ENCODE measurements around the gene SPATS2.

SPATS2 gene

DNA sequence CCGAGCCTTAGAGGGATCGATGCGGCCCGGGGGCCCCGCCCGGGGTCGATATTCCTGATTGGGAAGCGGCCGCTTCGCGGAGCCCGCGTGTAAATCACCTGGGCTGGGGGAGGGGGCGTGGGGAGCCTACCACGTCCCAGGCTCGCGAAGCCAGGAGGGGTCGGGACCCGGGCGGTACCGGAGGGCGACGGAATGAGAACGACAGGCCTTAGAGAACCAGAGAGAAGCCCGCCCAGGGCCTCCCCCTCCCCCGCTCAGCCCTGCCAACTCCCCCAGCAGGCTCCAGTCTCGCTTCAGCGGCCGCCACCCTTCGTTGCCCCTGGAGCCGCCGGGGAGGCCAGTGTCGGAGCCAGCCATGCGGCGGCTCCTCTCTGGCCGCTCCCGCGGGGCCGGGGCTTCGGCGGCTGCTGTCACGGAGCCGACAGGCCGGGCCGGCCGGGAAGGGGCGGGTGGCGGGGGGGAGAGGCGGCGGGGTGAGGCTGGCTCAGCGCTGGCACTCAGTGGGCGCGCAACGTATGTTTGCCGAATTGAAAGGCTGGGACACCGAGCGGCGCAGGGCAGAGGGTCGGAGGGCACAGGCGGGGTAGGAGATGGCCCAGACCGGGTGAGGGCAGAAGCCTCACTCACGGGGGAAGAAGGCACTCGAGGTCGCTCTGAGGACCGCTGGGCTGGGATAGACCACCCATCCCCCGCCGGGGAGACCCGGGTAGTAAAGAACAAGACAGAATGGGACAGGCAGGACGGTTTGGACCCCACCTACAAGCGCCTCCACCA lies 22.0 kb upstream of the SPATS2 start (continued):
- TF ChIP-seq SP3 (tag by site-specific recombination; IDR thresholded peaks at IDR 0.05) (no peak), HOXA7 (CRISPR knock-in tag; IDR thresholded peaks at IDR 0.05; ENCODE audit: borderline replicate concordance) (no peak), ZNF585B (tag by site-specific recombination; IDR thresholded peaks at IDR 0.05) (no peak), ZNF777 (tag by site-specific recombination; IDR thresholded peaks at IDR 0.05; ENCODE audit: borderline replicate concordance) (no peak), REPIN1 (tag by site-specific recombination; IDR thresholded peaks at IDR 0.05; ENCODE audit: low read depth) (no peak), ZNF37A (tag by site-specific recombination; IDR thresholded peaks at IDR 0.05) (no peak), KLF10 (tag by site-specific recombination; IDR thresholded peaks at IDR 0.05) (no peak), ZNF830 (tag by site-specific recombination; IDR thresholded peaks at IDR 0.05; ENCODE audit: low read depth) (no peak), ZNF624 (tag by site-specific recombination; IDR thresholded peaks at IDR 0.05) (no peak), ZNF350 (tag by site-specific recombination; IDR thresholded peaks at IDR 0.05) (no peak), KLF8 (tag by site-specific recombination; IDR thresholded peaks at IDR 0.05) (peak; percentile 26; the same call in 1 of the 2 replicates), ZFP37 (tag by site-specific recombination; IDR thresholded peaks at IDR 0.05) (no peak), RBAK (tag by site-specific recombination; IDR thresholded peaks at IDR 0.05) (no peak), ZNF335 (tag by site-specific recombination; conservative IDR thresholded peaks at IDR 0.05) (peak; percentile 81), ZIC2 (tag by site-specific recombination; IDR thresholded peaks at IDR 0.05) (0 out of 2 replicates have a peak, but pooled peaks have one; percentile 9), ZFP41 (tag by site-specific recombination; IDR thresholded peaks at IDR 0.05; ENCODE audit: borderline replicate concordance) (no peak), ZBTB17 (tag by site-specific recombination; IDR thresholded peaks at IDR 0.05) (no peak), ZNF629 (tag by site-specific recombination; IDR thresholded peaks at IDR 0.05) (no peak), ZNF324 (tag by site-specific recombination; IDR thresholded peaks at IDR 0.05) (no peak), ZNF274 (IDR thresholded peaks at IDR 0.05; ENCODE audit: low read length) (no peak), ZNF274 (tag by site-specific recombination; IDR thresholded peaks at IDR 0.05; ENCODE audit: borderline replicate concordance) (no peak), ZNF510 (tag by site-specific recombination; IDR thresholded peaks at IDR 0.05; ENCODE audit: insufficient replicate concordance) (no peak), ZNF473 (tag by site-specific recombination; IDR thresholded peaks at IDR 0.05) (no peak), ZBTB21 (tag by site-specific recombination; IDR thresholded peaks at IDR 0.05) (no peak), IKZF3 (tag by site-specific recombination; IDR thresholded peaks at IDR 0.05) (no peak), ZNF529 (tag by site-specific recombination; IDR thresholded peaks at IDR 0.05; ENCODE audit: insufficient replicate concordance) (no peak), ZNF670 (tag by site-specific recombination; IDR thresholded peaks at IDR 0.05; ENCODE audit: low read depth) (no peak), ZFP3 (tag by site-specific recombination; IDR thresholded peaks at IDR 0.05; ENCODE audit: low read depth) (no peak), ZNF157 (tag by site-specific recombination; IDR thresholded peaks at IDR 0.05) (no peak), ZFHX2 (tag by site-specific recombination; conservative IDR thresholded peaks at IDR 0.05) (no peak), ZNF521 (tag by site-specific recombination; IDR thresholded peaks at IDR 0.05) (no peak), ZNF747 (tag by site-specific recombination; IDR thresholded peaks at IDR 0.05) (no peak)
- TF ChIP-seq, protein P1, sequence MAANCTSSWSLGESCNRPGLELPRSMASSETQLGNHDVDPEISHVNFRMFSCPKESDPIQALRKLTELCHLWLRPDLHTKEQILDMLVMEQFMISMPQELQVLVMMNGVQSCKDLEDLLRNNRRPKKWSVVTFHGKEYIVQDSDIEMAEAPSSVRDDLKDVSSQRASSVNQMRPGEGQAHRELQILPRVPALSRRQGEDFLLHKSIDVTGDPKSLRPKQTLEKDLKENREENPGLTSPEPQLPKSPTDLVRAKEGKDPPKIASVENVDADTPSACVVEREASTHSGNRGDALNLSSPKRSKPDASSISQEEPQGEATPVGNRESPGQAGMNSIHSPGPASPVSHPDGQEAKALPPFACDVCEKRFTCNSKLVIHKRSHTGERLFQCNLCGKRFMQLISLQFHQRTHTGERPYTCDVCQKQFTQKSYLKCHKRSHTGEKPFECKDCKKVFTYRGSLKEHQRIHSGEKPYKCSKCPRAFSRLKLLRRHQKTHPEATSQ (tag by site-specific recombination; IDR thresholded peaks at IDR 0.05), result no peak
- TF ChIP-seq, protein P2, sequence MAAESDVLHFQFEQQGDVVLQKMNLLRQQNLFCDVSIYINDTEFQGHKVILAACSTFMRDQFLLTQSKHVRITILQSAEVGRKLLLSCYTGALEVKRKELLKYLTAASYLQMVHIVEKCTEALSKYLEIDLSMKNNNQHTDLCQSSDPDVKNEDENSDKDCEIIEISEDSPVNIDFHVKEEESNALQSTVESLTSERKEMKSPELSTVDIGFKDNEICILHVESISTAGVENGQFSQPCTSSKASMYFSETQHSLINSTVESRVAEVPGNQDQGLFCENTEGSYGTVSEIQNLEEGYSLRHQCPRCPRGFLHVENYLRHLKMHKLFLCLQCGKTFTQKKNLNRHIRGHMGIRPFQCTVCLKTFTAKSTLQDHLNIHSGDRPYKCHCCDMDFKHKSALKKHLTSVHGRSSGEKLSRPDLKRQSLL (tag by site-specific recombination; IDR thresholded peaks at IDR 0.05), result peak; percentile 42; the same call in 1 of the 2 replicates
- TF ChIP-seq, protein P3, sequence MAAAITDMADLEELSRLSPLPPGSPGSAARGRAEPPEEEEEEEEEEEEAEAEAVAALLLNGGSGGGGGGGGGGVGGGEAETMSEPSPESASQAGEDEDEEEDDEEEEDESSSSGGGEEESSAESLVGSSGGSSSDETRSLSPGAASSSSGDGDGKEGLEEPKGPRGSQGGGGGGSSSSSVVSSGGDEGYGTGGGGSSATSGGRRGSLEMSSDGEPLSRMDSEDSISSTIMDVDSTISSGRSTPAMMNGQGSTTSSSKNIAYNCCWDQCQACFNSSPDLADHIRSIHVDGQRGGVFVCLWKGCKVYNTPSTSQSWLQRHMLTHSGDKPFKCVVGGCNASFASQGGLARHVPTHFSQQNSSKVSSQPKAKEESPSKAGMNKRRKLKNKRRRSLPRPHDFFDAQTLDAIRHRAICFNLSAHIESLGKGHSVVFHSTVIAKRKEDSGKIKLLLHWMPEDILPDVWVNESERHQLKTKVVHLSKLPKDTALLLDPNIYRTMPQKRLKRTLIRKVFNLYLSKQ (tag by site-specific recombination; IDR thresholded peaks at IDR 0.05; ENCODE audit: borderline replicate concordance), result no peak
- TF ChIP-seq, protein P4, sequence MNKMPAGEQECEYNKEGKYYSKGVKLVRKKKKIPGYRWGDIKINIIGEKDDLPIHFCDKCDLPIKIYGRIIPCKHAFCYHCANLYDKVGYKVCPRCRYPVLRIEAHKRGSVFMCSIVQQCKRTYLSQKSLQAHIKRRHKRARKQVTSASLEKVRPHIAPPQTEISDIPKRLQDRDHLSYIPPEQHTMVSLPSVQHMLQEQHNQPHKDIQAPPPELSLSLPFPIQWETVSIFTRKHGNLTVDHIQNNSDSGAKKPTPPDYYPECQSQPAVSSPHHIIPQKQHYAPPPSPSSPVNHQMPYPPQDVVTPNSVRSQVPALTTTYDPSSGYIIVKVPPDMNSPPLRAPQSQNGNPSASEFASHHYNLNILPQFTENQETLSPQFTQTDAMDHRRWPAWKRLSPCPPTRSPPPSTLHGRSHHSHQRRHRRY (tag by site-specific recombination; IDR thresholded peaks at IDR 0.05), result no peak
- TF ChIP-seq, protein P5, sequence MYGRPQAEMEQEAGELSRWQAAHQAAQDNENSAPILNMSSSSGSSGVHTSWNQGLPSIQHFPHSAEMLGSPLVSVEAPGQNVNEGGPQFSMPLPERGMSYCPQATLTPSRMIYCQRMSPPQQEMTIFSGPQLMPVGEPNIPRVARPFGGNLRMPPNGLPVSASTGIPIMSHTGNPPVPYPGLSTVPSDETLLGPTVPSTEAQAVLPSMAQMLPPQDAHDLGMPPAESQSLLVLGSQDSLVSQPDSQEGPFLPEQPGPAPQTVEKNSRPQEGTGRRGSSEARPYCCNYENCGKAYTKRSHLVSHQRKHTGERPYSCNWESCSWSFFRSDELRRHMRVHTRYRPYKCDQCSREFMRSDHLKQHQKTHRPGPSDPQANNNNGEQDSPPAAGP (tag by site-specific recombination; IDR thresholded peaks at IDR 0.05), result no peak
